ENCODE results near the gene PTGER2.
A peak's percentile ranks its signal among the peaks of the same experiment; 100 is the strongest.

Gene PTGER2

DNA sequence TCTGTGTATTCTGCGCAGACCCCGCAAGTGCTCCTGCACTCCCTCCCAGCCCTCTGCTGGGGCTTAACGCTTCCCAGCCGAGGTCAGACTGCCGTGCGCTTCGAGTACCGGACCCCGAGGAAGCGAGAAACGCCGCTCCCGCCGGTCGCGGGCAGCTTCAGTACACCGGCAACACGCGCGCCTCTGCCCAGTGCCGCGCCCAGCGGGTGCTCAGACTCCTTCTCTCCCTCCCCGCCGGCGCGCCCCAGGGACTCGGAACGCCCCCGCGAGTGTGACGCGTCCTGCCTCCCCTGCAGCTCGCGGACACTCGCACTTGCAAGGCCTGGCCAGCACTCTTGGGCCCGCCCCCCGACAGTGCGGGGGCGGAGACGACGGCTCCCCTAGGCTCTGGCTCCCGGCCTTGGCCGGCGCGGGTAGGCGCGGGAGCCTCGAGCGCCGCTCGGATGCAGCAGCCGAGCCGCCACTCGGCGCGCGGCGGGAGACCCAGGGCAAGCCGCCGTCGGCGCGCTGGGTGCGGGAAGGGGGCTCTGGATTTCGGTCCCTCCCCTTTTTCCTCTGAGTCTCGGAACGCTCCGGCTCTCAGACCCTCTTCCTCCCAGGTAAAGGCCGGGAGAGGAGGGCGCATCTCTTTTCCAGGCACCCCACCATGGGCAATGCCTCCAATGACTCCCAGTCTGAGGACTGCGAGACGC is at the start of gene PTGER2:
Gene PTGER2, plus strand, starts transcription at position 410 of the 692 bp plus-strand sequence. Its CDS starts 237 bp downstream, at position 647.
- peak in 1 of 2 experiments; percentile 67 for DNase-seq

DNA sequence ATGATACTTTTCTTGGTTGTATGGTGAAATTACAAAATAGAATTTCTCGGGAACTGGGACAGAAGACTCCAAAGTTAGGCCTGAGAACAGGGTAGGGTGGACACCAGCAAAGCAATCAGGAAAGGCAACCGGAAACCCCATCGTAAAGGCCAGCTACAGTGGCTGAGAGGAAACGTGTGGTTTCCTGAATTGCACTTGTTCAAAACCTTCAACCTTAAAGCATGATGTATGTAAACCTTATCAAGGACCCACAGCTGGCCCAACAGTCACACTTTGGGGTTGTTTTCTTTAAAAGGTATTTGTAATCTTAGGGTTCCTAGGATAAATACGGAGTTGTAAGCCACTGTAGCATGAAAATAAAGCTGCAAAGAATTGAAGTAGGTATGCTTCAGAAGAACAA is 48.9 kb upstream of the PTGER2 start:
- DNase-seq: no peak

DNA sequence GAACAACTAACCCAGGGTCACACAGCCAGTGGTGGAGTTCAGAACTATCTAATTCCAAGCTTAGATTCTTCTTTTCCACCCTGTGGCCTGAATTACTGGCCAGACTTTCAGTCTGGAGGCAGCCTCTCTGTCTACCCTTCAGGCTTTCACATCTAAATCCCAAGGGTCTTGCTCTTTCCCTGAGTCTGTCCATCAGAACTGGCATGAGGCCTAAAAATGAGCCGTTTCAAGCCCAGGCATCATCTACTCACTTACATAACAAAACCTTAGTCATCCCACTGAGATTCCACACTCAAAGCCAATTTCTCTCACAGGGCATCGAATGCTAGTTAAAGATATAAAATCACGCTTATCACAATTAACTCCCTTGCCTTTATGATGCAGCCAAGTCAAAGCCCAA is 47.9 kb upstream of the PTGER2 start:
- no peak for DNase-seq

DNA sequence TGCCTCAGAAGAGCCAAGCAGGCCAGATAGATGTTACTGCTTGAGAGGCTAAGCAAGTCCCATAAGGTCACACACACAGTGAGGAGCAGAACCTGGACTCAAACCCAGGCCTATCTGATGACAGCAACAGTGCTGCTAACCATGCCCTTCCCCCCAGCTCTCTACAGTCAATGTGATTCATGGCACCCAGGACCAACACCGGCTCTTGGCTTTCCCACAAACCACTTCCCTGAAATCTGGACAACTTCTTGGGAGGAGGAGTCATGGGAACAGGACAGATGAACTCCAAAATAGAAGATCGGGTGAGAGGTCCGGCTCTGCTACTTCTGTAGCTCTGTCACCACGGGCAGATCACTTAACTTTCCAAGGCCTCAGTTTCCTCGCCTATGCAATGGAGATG is 47.3 kb upstream of the PTGER2 start:
- DNase-seq: no peak

DNA sequence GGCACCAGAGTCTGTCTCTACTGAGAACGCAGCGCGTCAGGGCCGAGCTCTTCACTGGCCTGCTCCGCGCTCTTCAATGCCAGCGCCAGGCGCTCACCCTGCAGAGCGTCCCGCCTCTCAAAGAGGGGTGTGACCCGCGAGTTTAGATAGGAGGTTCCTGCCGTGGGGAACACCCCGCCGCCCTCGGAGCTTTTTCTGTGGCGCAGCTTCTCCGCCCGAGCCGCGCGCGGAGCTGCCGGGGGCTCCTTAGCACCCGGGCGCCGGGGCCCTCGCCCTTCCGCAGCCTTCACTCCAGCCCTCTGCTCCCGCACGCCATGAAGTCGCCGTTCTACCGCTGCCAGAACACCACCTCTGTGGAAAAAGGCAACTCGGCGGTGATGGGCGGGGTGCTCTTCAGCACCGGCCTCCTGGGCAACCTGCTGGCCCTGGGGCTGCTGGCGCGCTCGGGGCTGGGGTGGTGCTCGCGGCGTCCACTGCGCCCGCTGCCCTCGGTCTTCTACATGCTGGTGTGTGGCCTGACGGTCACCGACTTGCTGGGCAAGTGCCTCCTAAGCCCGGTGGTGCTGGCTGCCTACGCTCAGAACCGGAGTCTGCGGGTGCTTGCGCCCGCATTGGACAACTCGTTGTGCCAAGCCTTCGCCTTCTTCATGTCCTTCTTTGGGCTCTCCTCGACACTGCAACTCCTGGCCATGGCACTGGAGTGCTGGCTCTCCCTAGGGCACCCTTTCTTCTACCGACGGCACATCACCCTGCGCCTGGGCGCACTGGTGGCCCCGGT is 46.4 kb upstream of the PTGER2 start, which contains the start of gene PTGDR:
Gene PTGDR, plus strand, starts transcription at position 198 of the 778 bp plus-strand sequence. Its CDS starts 117 bp downstream, at position 315.
- DNase-seq: peak in 1 of 2 experiments; percentile 38

- peak in 1 of 2 experiments; percentile 28 for DNase-seq
Measured at GRCh38 chr14:52268279-52269061, 45.6 kb upstream of the PTGER2 start.

DNA sequence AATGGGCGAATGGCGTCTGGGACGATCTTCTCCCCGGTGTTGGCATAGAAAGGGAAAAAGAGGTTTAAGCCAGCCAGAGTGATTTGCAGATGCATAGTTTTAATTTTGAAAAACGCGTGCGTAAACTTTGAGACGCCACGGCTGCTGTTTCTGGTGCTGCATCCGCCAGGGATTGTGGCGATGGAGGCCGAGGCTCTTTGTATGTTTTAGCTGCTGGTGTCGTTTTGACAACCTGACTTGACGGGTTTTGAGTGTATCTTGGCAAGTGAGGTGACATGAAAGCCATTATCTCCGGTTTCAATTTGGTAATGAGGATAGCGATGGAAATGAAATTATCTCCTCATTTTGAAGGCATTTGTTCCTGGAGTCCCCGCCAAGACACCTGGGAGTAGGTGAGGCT is 45.0 kb upstream of the PTGER2 start:
- DNase-seq: no peak

DNA sequence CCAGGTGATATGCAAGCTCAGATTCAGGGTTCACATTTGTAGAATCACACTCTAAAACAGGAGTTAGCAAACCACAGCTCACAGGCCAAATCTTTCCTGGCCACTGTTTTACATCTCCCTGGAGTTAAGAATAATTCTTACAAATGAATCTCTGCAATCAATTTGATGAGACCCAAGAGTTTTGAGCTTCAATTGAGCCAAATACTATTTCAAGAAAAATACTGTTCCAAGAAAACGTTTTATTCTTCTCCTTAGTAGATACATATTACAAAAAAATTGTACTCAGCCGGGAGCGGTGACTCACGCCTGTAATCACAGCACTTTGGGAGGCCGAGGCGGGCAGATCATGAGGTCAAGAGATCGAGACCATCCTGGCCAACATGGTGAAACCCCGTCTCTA is 44.1 kb upstream of the PTGER2 start:
- DNase-seq: no peak

DNA sequence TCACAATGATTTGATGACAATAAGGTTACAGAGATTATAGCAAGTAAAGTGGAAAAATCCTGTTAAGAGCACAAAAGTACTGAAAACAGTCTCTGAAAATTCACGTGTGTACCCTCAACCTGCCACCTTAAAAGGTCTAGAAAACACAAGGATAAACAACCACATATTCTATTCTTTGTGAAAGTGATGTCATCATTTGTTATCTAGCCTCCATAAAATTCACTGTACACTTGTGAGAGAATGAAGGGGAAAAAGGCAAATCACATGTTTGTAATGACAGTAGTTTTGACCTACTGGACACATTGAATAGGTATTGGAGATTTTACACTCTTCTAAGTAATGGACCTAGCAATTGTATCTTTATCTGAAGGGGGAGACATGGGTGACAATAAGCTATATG is 42.6 kb upstream of the PTGER2 start:
- DNase-seq: no peak

DNA sequence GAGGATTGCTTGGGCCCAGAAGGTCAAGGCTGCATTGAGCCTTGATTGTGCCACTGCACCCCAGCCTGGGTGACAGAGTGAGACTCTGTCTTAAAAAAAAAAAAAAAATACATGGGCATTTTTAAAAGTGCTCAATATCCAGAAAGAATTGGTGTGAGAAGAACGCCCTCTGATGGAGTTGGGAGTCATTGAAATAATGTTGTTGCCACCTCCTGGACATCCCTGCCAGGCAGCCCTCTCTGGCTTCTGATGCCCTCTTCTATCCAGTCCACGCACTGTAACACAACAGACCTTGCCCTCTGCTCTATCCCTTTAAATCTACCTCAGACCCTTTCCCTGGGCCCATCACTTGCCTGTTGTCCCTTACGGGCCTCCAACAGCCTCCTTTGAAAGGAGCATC is 41.7 kb upstream of the PTGER2 start:
- peak; percentile 33 to 64 for DNase-seq

DNA sequence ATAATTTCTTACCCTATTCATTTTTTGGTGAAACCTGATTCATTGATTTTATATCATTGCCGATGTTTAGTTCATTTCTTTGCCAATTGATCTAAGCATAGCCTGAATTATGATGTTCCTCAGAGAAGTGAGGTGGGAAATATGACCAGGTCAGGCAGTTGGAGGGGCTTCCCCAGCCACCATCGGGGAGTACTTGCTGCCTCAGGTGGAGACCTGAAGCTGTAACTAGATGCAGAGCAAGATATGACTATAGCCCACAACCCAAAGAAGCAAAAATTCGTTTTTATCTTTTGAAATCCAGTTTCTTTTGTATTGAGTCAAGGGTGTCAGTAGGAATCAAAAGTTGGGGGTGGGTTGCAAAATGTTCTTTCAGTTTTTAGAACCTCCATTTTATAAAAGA is 38.7 kb upstream of the PTGER2 start:
- no peak for DNase-seq

GRCh38 chr14:52277552-52277951 is 36.6 kb upstream of the PTGER2 start:
- DNase-seq: no peak

DNA sequence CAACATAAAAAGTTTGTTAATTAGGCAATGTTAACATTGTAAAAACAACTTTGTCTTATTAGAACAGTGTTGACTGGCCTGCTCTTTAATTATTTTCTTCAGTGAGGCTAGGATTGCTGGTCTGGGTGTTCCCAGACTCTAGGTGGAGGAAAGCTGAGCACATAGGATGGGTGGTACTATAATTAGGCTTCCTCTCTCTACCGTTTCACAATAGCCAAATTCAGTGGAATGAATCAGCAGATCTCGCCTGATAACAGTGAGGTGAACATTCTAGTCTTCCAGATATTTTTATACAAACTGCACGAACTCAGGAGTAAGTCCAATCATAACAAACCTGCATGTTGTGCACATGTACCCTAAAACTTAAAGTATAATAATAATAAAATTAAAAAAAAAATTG is 34.7 kb upstream of the PTGER2 start:
- peak in 1 of 2 experiments; percentile 23 for DNase-seq

DNA sequence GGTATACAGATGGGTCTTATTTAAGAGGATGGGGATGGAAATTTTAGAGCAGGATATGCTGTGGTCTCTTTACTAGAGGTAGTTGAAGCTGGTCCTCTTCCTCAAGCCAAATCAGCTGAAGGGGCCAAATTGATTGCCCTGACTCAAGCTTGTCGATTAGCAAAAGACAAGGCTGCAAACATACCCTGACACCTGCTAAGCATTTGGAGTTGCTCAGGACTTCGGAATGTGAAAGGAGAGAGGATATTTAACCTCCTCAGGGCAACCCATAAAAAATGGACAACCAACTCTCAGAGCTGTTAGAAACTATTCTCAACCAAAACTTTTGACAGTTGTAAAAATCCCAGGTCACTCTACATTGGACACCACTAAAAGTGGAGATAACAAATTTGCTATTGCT is 31.0 kb upstream of the PTGER2 start:
- DNase-seq: no peak

GRCh38 chr14:52286661-52287649 is 27.2 kb upstream of the PTGER2 start:
- DNase-seq: no peak

DNA sequence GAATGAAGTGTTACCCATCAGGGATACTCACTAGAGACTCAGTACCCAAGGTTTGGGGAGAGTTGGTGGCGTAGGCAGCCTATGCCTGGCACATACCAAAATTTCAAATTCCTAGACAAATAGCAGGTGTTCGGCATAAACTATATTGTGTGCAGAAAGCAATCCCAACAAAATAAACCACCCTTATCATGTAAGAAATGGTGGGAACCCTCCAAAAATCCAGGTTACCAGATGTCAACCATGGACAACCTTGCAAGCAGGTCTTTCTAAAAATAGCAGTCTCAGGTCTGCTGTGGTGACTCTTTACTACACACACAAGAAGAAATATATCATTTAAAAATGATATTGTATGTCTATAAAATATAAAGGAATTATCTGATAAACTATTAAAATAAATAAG is 17.7 kb upstream of the PTGER2 start:
- no peak for DNase-seq

DNA sequence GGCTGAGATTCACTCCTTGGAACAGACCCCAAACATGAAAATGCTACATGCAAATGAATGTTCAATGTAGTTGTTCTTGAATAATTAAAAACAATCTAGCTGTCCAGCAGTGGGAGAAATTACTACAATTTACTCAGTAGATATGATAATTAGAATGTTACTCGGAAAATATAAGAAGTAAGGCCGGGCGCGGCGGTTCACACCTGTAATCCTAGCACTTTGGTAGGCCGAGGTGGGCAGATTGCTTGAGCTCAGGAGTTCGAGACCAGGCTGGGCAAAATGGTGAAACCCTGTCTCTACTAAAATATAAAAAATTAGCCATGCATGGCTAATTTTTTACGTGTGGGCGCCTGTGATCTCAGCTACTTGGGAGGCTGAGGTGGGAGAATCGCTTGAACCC is 15.3 kb upstream of the PTGER2 start:
- no peak for DNase-seq

GRCh38 chr14:52299692-52300278 is 14.3 kb upstream of the PTGER2 start:
- DNase-seq: peak in 1 of 2 experiments; percentile 36

DNA sequence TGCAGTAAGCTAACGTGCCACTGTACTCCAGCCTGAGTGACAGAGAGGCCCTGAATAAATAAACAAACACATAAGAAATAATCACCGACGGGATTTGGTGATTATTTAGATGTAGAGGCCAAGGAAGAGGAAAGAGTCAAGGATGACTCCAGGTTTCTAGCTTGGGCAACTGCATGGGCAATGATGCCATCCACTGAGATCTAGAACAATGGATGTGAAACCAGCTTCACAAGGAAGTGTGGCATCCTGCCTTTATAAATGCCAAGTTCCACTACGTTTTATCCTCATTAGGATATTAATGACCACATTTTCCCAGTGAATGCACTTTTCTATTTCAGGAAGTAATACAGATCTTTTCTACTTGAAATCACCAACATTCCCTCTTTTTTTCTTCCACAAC is 10.9 kb upstream of the PTGER2 start:
- no peak for DNase-seq

- DNase-seq: no peak
Measured at GRCh38 chr14:52304248-52304904, 9.7 kb upstream of the PTGER2 start.

DNA sequence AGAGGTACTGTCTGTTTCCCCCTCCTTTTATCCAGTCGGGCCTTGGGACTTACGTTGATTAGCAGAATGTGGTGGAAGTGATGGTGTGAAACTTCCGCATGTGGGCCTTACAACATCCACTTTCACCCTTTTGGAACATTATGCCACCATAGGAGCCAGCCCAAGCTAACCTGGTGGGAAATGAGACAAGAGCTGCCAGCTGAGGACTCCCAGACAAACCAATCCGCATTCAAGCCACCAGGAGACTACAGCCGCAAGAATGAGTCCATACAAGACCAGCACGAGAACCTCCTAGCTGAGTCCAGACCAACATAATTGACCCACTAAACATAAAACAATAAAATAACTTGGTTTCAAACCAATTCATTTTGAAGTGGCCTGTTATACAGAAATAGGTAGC is 9.1 kb upstream of the PTGER2 start:
- no peak for DNase-seq
